ENCODE measurements around the gene SUPT16H. TPM values are rescaled to one million over a fixed set of nuclear protein-coding genes. Genes with fewer than 3 reads are reported as not detected.

Gene SUPT16H
- 57.2 and 65.4 TPM in 2 replicates for total RNA-seq (2021)
- percentile 90 among the genes with signal in this experiment for Bru-seq, nascent RNA
- percentile 89 among the genes with signal in this experiment for BruChase-seq, experiment 1, labeled RNA remaining after a 2-hour chase
- percentile 97 among the genes with signal in this experiment for BruChase-seq, experiment 2, labeled RNA remaining after a 6-hour chase
- long read RNA-seq, full-length matches to known transcripts, result 89 of 121 reads
- long read RNA-seq, partial matches to known transcripts, result 17 of 121 reads
- long read RNA-seq, other reads (novel, unspliced or antisense), result 15 of 121 reads

- H3K27ac ChIP-seq, result peak within 1 kb of the TSS; percentile 73
- no peaks in the 10 kb centered on the region for H3K9me2 ChIP-seq (ENCODE audit: insufficient read depth)
- CTCF ChIA-PET, result no interaction called here
- H3K4me2 ChIP-seq, result peak within 1 kb of the TSS; percentile 91
- peak within 1 kb of the TSS; percentile 77 for H2AFZ ChIP-seq
- POLR2A ChIA-PET (ENCODE audit: unreplicated experiment), result interaction anchor here (0.5 to 0.8 kb wide), 4 partner anchors 13 to 1043 kb away, joined by 3 to 10 read pairs (median 4); no protein-coding TSS in a partner anchor
- peak; percentile 81 to 83 for DNase-seq
- no peak for TF ChIP-seq CTCF (conservative IDR thresholded peaks at IDR 0.05)
- no peak for TF ChIP-seq EZH2 (IDR thresholded peaks at IDR 0.05; ENCODE audit: low read depth)
- peak within 1 kb of the TSS; percentile 92 for H3K4me3 ChIP-seq
- BruUV-seq (replicated peaks), result TSS peak; percentile 86
- H3K79me2 ChIP-seq (ENCODE audit: low read depth), result peaks cover 47% of the 10 kb centered on the region
- H3F3A ChIP-seq (ENCODE audit: insufficient read depth, low read depth), result peaks cover 10% of the 10 kb centered on the region; the same call in 1 of the 2 replicates
- 0 out of 2 replicates have a peak, but pooled peaks cover 4% of the 10 kb centered on the region for H3K36me3 ChIP-seq (ENCODE audit: low read depth)
- H3K27me3 ChIP-seq (ENCODE audit: insufficient read depth, low read depth), result no peaks in the 10 kb centered on the region
- H3K4me1 ChIP-seq (replicated peaks; ENCODE audit: insufficient read depth), result peaks cover 7% of the 10 kb centered on the region; the same call in 1 of the 2 replicates
- H4K20me1 ChIP-seq (ENCODE audit: insufficient read depth), result peaks cover 7% of the 10 kb centered on the region; the same call in 1 of the 2 replicates
- intact Hi-C loops (cut with micrococcal nuclease; ENCODE audit: unreplicated experiment), result loop anchor here (2.0 to 10.0 kb wide), 3 partner anchors 73 to 119 kb away; partner anchors contain the start of genes CHD8 and HNRNPC
- H3K9me3 ChIP-seq (ENCODE audit: insufficient read depth, low read depth), result no peaks in the 10 kb centered on the region
These were observed at the start of gene SUPT16H for GRCh38 chr14:21383848-21384493. Gene SUPT16H (minus strand): TSS chr14:21384019. CDS start chr14:21383927, 92 bp downstream.

GRCh38 chr14:21431126-21431525 lies 47.3 kb upstream of the SUPT16H start:
- Histone ChIP-seq H3K4me3 (no peak overlapping the region), H3K4me2 (no peak overlapping the region), H4K20me1 (ENCODE audit: insufficient read depth) (no peaks in the 10 kb centered on the region), H3K36me3 (ENCODE audit: low read depth) (peaks cover 10% of the 10 kb centered on the region), H3K27ac (no peak overlapping the region), H3K9me3 (ENCODE audit: insufficient read depth, low read depth) (no peaks in the 10 kb centered on the region), H3K9me2 (ENCODE audit: insufficient read depth) (no peaks in the 10 kb centered on the region), H3K79me2 (ENCODE audit: low read depth) (peaks cover 34% of the 10 kb centered on the region), H3K4me1 (replicated peaks; ENCODE audit: insufficient read depth) (peaks cover 9% of the 10 kb centered on the region), H3F3A (ENCODE audit: insufficient read depth, low read depth) (no peaks in the 10 kb centered on the region), H2AFZ (no peak overlapping the region), H3K27me3 (ENCODE audit: insufficient read depth, low read depth) (no peaks in the 10 kb centered on the region)
- CTCF ChIA-PET, result no interaction called here
- DNase-seq, result no peak
- intact Hi-C loops (cut with micrococcal nuclease; ENCODE audit: unreplicated experiment), result no loop called here
- BruUV-seq (replicated peaks), result no TSS peak
- POLR2A ChIA-PET (ENCODE audit: unreplicated experiment), result no interaction called here
- TF ChIP-seq CTCF (conservative IDR thresholded peaks at IDR 0.05) (no peak), EZH2 (IDR thresholded peaks at IDR 0.05; ENCODE audit: low read depth) (no peak)

- no TSS peak for BruUV-seq (replicated peaks)
These were observed 45.1 kb upstream of the SUPT16H start for GRCh38 chr14:21428930-21429329.

More at GRCh38 chr14:21428930-21429329, 45.1 kb upstream of the SUPT16H start:
- ChIA-PET CTCF (no interaction called here), POLR2A (ENCODE audit: unreplicated experiment) (no interaction called here)
- intact Hi-C loops (cut with micrococcal nuclease; ENCODE audit: unreplicated experiment), result no loop called here
- H3K27ac ChIP-seq, result no peak overlapping the region
- H3F3A ChIP-seq (ENCODE audit: insufficient read depth, low read depth), result no peaks in the 10 kb centered on the region
- TF ChIP-seq CTCF (conservative IDR thresholded peaks at IDR 0.05), result no peak
- TF ChIP-seq EZH2 (IDR thresholded peaks at IDR 0.05; ENCODE audit: low read depth), result no peak
- no peaks in the 10 kb centered on the region for H3K9me2 ChIP-seq (ENCODE audit: insufficient read depth)
- no peaks in the 10 kb centered on the region for H3K4me1 ChIP-seq (replicated peaks; ENCODE audit: insufficient read depth)
- H4K20me1 ChIP-seq (ENCODE audit: insufficient read depth), result no peaks in the 10 kb centered on the region
- H2AFZ ChIP-seq, result no peak overlapping the region
- no peaks in the 10 kb centered on the region for H3K27me3 ChIP-seq (ENCODE audit: insufficient read depth, low read depth)
- peaks cover 14% of the 10 kb centered on the region for H3K36me3 ChIP-seq (ENCODE audit: low read depth)
- peaks cover 12% of the 10 kb centered on the region for H3K79me2 ChIP-seq (ENCODE audit: low read depth)
- DNase-seq, result no peak
- no peak overlapping the region for H3K4me3 ChIP-seq
- no peaks in the 10 kb centered on the region for H3K9me3 ChIP-seq (ENCODE audit: insufficient read depth, low read depth)
- no peak overlapping the region for H3K4me2 ChIP-seq

Data from PC-9 (cell line).